Suprapubic skin (tissue), 4 donors: ENCODE measurements around the gene MED28.

Experiments used
- CTCF ChIP-seq, 2 donors: fragments of 200-600 bp in 1 of 2; fragments of 450-650 bp in 1 of 2; sonication (generic) in 1 of 2; IDR thresholded peaks; one replicate each; pipeline ENCODE4 v1.5.1; 2016 to 2019; ENCODE audit warnings: antibody characterized with exemption in 2 of 2, mild to moderate bottlenecking in 1 of 2, moderate library complexity in 1 of 2
- POLR2A ChIP-seq, 2 donors: fragments of 450-650 bp; IDR thresholded peaks; one replicate each; pipeline ENCODE4 v1.6.1; 2017; ENCODE audit warnings: antibody characterized with exemption in 2 of 2, mild to moderate bottlenecking in 2 of 2, moderate library complexity in 2 of 2
- POLR2AphosphoS5 ChIP-seq, 3 donors: sonication (generic); formaldehyde crosslinking; IDR thresholded peaks; one replicate each; pipeline ENCODE4 v1.6.1; 2017; ENCODE audit warnings: antibody characterized with exemption in 3 of 3

- TF ChIP-seq CTCF (IDR thresholded peaks at IDR 0.05) = no peak
- TF ChIP-seq POLR2A (IDR thresholded peaks at IDR 0.05) = no peak
- no peak for TF ChIP-seq POLR2AphosphoS5 (IDR thresholded peaks at IDR 0.05)
These were observed 50.9 kb downstream of the MED28 start for GRCh38 chr4:17665346-17665745.
